Lower leg skin (tissue), 3 donors: ENCODE measurements around the gene FLII.

ENCODE experiments used
- POLR2A ChIP-seq, 2 donors: fragments of 450-650 bp; IDR thresholded peaks; one replicate each; pipeline ENCODE4 v1.6.1; 2016 to 2017; ENCODE audit warnings: antibody characterized with exemption in 2 of 2, mild to moderate bottlenecking in 1 of 2, moderate library complexity in 1 of 2
- TF ChIP-seq, protein P1 (sequence below), 3 donors: fragments of 450-650 bp; IDR thresholded peaks; one replicate each; pipeline ENCODE4 v1.5.1; 2016; ENCODE audit warnings: antibody characterized with exemption in 3 of 3, mild to moderate bottlenecking in 3 of 3, moderate library complexity in 2 of 3

DNA sequence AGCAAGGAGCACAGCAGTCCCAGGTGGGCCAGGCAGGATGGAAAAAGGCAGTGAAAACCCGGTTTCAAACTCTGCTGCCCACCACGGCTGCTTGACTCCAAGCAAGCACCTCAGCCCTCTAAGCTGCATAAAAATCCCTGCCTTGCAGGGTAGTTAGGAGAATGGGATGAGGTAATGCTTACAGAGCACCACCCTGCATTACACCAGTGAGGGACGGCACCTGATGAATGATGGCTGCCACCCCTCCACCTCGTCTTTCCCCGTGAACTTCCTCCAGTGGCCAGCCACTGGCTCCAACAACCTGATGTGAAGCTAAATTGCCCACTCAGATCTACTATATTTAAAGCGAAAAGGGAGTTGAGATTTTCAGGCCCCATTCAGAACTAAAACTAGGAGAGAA, 23.2 kb upstream of the FLII start:
- TF ChIP-seq, protein P1, sequence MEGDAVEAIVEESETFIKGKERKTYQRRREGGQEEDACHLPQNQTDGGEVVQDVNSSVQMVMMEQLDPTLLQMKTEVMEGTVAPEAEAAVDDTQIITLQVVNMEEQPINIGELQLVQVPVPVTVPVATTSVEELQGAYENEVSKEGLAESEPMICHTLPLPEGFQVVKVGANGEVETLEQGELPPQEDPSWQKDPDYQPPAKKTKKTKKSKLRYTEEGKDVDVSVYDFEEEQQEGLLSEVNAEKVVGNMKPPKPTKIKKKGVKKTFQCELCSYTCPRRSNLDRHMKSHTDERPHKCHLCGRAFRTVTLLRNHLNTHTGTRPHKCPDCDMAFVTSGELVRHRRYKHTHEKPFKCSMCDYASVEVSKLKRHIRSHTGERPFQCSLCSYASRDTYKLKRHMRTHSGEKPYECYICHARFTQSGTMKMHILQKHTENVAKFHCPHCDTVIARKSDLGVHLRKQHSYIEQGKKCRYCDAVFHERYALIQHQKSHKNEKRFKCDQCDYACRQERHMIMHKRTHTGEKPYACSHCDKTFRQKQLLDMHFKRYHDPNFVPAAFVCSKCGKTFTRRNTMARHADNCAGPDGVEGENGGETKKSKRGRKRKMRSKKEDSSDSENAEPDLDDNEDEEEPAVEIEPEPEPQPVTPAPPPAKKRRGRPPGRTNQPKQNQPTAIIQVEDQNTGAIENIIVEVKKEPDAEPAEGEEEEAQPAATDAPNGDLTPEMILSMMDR (IDR thresholded peaks at IDR 0.05) = no peak
- TF ChIP-seq POLR2A (IDR thresholded peaks at IDR 0.05) = no peak
